Inflammatory macrophage (primary cell): Measurements from ENCODE around the gene YWHAQ.

Source experiments
- DNase-seq, 2 donors: peaks; one replicate each; pipeline ENCODE4 v3.0.0-alpha.2; 2020 to 2022

Gene YWHAQ

DNA sequence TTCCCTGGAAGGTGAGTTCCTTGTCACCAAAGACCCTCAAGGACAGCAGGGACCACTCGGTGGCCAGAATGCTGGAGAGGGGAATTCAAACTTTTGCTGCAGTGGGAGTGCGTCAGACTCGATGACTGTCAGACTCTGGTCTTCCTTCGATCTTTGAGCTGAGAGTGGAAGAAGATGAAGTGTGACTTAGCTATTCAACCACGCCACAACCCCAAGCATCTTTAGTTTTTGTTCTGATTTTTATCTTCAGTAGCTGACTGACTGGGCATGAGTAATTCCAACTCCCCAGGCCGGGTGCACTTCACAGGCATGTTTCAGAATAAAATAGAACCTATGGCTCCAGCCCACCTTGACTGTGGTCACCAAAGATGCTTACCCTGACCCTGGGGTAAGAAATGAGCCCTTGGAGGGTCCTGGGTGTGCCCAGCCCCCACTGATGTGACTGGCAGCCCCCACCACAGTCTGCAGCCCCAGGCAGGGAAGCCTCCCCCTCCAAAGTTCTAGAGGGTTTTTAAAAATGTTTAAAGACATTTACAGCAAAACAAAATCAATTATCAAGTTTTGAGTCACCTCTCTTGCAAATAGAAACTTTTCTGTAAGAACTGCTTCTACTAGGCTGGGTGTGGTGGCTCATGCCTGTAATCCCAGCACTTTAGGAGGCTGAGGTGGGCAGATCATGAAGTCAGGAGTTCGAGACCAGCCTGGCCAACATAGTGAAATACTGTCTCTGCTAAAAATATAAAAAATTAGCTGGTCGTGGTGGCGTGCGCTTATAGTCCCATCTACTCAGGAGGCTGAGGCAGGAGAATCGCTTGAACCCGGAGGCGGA, 24.9 kb upstream of the YWHAQ start:
- DNase-seq: no peak

GRCh38 chr2:9654452-9655100, 23.8 kb upstream of the YWHAQ start:
- DNase-seq: no peak

- no peak for DNase-seq
Measured at GRCh38 chr2:9653485-9654271, 22.9 kb upstream of the YWHAQ start.

DNA sequence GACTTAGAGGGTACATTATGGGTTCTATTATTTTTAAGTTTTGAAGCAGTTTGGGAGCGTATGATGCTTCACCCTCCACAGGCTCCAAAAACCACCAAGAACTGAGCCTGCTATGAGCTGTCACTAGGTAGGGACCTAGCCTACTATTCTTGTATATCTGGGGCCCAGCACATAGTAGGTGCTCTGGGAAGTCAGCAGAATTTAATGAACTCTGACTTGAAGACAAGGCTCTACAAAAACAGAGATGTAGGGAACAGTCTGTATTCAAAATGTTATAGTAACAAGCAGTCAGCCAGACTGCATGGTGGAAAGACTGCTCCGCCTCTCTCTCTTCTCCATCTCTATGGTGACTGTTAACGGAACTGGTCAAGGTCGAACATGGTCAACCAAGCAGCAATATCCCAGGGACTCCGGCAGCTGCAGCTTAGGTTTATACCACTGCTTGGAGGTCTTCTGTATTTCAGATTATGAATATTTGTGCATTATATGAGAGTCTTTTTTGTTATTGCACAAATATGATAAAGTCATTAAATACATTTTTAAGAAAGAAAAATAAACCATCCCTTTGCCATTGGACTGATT, 22.2 kb upstream of the YWHAQ start:
- DNase-seq: no peak

DNA sequence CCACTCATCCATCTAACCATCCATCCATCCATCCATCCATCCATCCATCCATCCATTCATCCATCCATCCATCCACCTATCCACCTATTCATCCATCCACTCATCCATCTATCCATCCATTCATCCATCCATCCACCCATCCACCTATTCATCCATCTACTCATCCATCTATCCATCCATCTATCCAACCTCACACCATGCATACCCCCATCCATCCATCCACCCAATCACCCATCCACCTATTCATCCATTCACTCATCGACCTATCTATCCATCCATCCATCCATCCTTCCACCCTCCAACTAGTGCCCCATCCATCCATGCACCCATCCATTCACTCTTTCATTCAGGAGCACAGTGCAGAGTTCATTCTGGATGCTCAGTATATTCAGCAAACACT, 21.5 kb upstream of the YWHAQ start:
- no peak for DNase-seq

GRCh38 chr2:9650119-9650821, 19.5 kb upstream of the YWHAQ start:
- peak; percentile 19 to 33 for DNase-seq

GRCh38 chr2:9649261-9649660, 18.5 kb upstream of the YWHAQ start:
- no peak for DNase-seq

GRCh38 chr2:9648821-9649220, 18.0 kb upstream of the YWHAQ start:
- DNase-seq: no peak

DNA sequence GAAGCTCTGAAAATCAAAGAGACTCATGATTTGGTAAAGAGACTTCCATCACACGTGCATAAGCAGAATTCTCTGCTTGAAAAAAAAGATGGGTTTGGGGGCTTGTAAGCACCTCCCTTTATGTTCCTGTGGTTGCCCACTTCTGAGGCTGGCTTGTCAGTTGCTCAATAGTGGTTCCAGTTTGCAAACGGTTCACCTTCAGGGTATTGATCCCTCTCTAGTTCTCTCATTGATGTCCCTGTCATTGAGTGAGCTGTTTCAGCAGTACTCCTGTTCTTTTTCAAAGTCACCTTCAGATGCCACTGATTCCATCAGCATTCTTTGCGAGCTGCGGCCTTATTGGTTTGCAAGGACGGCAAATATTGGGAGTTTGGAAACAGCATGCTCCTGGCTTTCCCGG, 17.1 kb upstream of the YWHAQ start:
- no peak for DNase-seq

DNA sequence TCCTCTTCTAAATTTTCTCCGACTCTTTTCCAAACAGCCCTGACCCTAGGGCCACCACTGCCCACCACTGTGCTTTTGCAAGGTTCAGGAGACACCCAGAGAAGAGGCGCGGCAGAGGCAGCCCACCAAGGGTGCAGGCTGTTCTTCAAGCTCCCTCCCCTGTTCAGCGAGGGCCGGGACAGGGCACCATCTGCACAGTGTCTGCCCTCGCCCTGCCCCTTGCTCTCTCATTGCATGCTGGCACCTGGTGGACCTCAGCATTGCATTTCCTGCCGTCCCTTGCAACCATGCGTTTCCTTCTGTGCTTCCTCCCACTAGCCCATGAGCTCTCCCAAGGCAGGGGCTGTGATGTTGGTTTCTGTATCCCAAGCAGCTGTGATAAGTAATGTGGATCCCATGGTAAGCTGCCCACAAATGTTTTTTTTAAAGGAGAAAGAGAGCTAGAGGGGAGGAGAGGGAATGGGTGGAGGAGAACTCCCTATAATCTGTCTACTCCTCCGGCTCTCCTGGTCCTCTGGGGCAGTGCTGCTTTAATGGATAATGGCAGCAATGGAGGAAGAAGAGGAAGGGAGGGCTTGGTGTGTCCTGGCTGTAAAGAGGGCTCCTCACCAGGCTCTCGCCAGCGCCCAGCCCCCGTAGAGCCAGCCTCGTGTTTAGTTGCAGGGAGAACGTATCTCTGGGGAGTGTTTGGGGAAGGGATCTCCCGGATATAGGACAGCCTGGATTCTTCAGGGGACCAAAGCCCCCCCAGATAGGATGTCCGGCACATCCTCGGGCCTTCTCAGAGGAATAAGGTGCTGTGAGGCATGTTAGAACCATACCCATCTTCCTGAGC, 15.6 kb upstream of the YWHAQ start:
- DNase-seq: no peak

DNA sequence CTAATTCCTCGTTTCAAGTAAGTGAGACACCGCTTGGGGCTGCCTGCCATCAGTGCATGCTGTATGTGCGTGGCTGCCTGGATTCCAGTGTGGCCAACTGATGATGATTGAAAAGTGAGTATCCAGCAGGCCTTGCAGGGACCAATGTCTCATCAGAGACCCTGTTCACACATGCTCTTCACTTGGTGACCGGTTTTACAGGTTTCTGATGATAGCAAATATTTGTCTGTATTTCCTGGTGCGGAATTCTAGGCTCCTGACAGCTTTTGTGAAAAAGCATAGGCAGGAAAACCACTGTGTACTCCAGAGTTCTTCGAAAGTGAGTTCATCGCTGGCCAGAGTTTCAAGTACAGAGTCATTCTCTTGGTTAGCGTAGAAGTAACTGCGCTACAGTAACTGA, 13.8 kb upstream of the YWHAQ start:
- no peak for DNase-seq

- no peak for DNase-seq
Measured at GRCh38 chr2:9644021-9644420, 13.2 kb upstream of the YWHAQ start.

DNA sequence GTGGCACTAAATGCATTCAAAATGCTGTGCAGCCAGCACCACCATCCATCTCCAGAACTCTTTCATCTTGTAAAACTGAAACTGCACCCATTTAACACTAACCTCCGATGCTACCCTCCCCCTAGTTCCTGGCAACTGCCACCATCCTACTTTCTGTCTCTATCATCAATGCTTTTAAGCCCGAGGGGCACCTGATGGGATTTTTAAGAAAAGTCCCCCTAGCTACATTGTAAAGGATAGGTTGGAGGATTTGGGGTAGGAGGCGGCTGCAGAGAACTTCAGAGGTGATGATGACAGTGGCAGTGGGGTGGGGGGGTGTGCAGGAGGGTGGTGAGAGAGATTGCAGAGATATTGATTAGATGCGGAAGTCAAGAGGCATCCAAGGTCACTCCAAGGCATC, 10.8 kb upstream of the YWHAQ start:
- no peak for DNase-seq

GRCh38 chr2:9640403-9641104, 9.8 kb upstream of the YWHAQ start:
- no peak for DNase-seq

DNA sequence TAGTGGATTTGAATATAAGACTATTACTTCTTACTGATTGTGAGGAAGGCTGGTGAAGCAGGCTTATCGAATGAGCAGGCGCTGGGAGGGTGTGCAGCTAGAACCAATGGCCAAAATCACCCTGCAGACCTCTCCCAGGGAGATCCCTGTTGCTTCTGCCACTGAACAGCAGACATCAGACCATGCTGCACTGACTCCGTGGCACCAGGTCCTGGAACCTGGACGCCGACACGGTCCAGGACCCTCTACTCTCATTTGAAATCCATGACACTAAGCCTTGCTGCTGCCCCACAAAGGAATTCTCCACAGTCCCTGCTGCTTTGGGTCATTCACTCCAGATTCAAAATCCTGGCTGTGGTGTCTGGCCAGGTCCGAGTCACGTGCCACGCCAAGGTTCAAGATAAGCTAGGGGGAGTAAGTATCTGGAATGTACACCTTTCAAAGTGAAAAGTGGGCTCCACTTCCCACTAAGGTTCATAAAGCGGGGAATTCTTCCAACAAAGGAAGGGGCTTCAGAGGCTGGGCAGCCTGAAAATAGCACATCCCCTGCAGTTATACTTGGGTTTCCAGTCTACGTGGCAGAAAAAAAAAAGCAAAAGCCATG, 9.0 kb upstream of the YWHAQ start:
- DNase-seq: no peak

- DNase-seq: no peak
Measured at GRCh38 chr2:9639000-9639602, 8.3 kb upstream of the YWHAQ start.

- DNase-seq: peak; percentile 18 to 46
Measured at GRCh38 chr2:9638532-9638931, 7.7 kb upstream of the YWHAQ start.

DNA sequence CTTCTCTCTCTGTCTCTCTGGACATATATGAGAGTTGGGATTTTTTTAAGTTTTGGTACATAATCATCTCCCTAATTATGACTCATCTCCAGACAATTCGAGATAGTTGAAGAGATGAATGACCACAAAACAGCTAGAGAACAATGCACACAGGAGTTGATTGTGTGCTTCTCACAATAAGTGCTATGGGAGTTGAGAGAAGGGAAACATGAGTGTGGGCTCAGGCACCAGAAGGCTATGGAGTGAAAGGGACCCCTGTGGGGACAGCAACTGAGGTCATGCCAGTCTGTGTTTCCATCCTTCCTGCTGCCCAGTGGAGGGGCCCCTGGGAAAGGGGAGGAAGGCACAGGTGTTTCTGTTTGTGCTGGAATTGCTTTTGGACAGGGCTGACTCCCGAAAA, 6.5 kb upstream of the YWHAQ start:
- DNase-seq: no peak

DNA sequence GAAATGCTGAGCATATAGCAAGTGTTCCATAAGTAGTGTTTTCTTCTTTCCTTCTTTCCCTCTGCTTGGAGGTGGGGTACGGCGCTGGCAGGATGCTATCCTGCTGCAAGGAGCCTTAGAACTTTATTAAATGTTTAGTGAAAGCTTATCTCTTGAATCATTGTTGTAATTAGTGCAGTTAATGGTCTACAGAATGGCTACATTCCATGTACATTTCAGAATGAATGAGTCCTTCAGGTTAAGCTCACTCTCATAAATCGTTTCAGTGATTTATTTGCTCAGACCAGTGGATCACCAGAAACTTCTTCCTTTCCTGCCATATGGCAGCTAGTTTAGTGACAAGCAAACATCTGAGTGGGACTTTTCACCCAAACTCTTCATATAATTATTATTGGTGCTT, 3.3 kb upstream of the YWHAQ start:
- no peak for DNase-seq
